HG03520 (cell line): Measurements from ENCODE around the gene IRX1.

Experiments
- ATAC-seq: cut with Tn5 transposase; IDR thresholded peaks from one replicate; pipeline ENCODE4 v1.9.1; 2021; ENCODE audit warnings: mild to moderate bottlenecking, moderate library complexity; ENCODE audit not compliant: unreplicated experiment

IRX1 gene

DNA sequence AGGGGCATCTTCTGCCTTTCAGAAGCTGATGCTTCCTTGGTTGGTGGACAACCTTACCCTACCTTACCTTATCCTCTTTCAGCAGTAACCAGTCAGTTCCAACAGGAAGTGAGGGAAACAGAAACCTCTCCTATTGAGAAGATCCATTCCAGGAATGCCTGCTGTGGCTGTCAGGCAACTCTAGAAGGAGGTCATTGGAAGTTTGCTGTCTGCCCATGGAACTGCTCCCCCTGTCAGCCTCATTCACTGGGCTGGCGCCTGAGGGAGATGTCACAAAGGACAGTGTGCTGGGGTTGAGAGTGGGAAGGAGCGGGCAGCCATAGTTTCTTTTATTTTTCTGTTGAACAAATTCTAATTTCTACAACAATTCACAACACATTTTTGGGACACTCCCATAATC lies 54.7 kb downstream of the IRX1 start:
- ATAC-seq, result no peak

- ATAC-seq, result no peak
Measured at GRCh38 chr5:3650868-3651267, 55.2 kb downstream of the IRX1 start.
